Measurements from ENCODE around the gene PRR18. TPM values are rescaled to one million over a fixed set of nuclear protein-coding genes. Genes with fewer than 3 reads are reported as not detected.

The PRR18 gene
- total RNA-seq, 1 experiment from 2014 or later: 0.23 TPM

DNA sequence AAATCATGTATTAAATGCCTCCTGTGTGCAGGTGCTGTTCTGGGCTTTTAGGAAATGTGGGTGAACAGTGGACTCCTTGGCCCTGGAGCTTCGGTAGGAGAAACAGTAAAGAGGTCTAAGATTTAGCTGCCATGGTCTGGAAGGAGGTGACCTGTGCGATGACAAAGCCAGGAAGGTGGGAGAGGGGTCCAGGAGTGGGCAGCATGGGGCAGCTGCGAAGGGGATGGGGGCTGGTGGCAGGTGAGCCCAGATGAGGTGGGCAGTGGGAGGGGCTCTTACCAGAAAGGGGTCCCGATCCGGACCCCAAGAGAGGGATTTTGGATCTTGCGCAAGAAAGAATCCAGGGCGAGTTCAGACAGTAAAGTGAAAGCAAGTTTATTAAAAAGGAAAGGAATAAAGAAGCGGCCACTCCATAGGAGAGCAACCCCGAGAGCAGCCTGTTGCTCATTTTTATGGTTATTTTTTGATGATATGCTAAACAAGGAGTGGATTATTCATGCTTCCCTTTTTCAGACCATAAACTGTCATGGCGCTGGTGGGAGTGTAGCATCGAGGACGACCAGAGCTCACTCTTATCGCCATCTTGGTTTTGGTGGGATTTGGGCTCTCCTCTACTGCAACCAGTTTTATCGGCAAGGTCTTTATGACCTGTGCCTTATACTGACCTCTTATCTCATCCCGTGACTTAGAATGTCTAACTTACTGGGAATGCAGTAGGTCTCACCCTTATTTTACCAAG lies 38.7 kb downstream of the PRR18 start:
- in situ Hi-C loops (cut with HindIII; ENCODE audit: low pct_unique_long_range_greater_than_20kb, low sequenced_read_pairs) (no loop called here), intact Hi-C loops (cut with micrococcal nuclease; ENCODE audit: unreplicated experiment) (no loop called here)
- Histone ChIP-seq H3K4me3 (ENCODE audit: low read depth in 2 of 2, low read length in 2 of 2) (no peak overlapping the region), H3K27me3 (ENCODE audit: control insufficient read depth, insufficient read depth, low read length) (0 out of 2 replicates have a peak, but pooled peaks cover 2% of the 10 kb centered on the region), H3K27ac (ENCODE audit: low read length) (no peak overlapping the region), H3K36me3 (ENCODE audit: control insufficient read depth, insufficient read depth, low read length) (no peaks in the 10 kb centered on the region), H3K4me1 (ENCODE audit: control insufficient read depth, insufficient read depth, low read length) (no peaks in the 10 kb centered on the region), H3K9me3 (ENCODE audit: control insufficient read depth, insufficient read depth, low read depth, low read length) (no peaks in the 10 kb centered on the region)
- no peak; the same call in 1 of the 2 replicates for ATAC-seq
- no TSS peak for BruUV-seq (replicated peaks)
- no peak for TF ChIP-seq TCF7L2 (IDR thresholded peaks at IDR 0.05; ENCODE audit: low read depth, low read length)
- TF ChIP-seq, protein P1, sequence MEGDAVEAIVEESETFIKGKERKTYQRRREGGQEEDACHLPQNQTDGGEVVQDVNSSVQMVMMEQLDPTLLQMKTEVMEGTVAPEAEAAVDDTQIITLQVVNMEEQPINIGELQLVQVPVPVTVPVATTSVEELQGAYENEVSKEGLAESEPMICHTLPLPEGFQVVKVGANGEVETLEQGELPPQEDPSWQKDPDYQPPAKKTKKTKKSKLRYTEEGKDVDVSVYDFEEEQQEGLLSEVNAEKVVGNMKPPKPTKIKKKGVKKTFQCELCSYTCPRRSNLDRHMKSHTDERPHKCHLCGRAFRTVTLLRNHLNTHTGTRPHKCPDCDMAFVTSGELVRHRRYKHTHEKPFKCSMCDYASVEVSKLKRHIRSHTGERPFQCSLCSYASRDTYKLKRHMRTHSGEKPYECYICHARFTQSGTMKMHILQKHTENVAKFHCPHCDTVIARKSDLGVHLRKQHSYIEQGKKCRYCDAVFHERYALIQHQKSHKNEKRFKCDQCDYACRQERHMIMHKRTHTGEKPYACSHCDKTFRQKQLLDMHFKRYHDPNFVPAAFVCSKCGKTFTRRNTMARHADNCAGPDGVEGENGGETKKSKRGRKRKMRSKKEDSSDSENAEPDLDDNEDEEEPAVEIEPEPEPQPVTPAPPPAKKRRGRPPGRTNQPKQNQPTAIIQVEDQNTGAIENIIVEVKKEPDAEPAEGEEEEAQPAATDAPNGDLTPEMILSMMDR (IDR thresholded peaks at IDR 0.05): no peak
- TF ChIP-seq, protein P2, sequence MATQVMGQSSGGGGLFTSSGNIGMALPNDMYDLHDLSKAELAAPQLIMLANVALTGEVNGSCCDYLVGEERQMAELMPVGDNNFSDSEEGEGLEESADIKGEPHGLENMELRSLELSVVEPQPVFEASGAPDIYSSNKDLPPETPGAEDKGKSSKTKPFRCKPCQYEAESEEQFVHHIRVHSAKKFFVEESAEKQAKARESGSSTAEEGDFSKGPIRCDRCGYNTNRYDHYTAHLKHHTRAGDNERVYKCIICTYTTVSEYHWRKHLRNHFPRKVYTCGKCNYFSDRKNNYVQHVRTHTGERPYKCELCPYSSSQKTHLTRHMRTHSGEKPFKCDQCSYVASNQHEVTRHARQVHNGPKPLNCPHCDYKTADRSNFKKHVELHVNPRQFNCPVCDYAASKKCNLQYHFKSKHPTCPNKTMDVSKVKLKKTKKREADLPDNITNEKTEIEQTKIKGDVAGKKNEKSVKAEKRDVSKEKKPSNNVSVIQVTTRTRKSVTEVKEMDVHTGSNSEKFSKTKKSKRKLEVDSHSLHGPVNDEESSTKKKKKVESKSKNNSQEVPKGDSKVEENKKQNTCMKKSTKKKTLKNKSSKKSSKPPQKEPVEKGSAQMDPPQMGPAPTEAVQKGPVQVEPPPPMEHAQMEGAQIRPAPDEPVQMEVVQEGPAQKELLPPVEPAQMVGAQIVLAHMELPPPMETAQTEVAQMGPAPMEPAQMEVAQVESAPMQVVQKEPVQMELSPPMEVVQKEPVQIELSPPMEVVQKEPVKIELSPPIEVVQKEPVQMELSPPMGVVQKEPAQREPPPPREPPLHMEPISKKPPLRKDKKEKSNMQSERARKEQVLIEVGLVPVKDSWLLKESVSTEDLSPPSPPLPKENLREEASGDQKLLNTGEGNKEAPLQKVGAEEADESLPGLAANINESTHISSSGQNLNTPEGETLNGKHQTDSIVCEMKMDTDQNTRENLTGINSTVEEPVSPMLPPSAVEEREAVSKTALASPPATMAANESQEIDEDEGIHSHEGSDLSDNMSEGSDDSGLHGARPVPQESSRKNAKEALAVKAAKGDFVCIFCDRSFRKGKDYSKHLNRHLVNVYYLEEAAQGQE (IDR thresholded peaks at IDR 0.05; ENCODE audit: insufficient read depth in 1 of 2, low read depth in 2 of 2, low read length in 1 of 2): no peak
- TF ChIP-seq POLR2AphosphoS5 (IDR thresholded peaks at IDR 0.05; ENCODE audit: low read depth, low read length): no peak
- no peak for TF ChIP-seq SIN3A (IDR thresholded peaks at IDR 0.05; ENCODE audit: borderline replicate concordance, insufficient read depth, low read depth, low read length)
- no peak for DNase-seq (ENCODE audit: low read depth, low spot score)
- POLR2A ChIA-PET: no interaction called here
- CTCF ChIA-PET: no interaction called here

DNA sequence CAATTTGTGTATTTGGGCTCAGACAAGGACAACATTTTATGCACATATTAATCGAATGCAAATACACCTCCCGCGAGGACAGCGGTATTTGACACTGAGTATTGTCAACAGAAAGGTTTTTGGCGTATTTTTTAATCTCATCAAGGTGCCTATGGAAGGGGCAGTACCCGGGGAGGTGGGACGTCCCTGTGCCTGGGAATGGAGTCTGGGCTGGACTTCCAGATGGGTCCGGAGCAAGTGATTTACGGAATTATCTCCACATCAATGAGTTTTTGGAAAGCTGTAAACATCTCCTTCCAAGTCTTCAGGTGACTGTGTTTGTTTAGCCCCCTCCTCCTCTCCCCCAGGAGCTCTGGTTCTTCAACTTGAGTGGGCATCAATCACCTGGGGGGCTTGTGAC lies 39.8 kb downstream of the PRR18 start:
- ATAC-seq (no peak), DNase-seq (ENCODE audit: low read depth, low spot score) (no peak)
- TF ChIP-seq, protein P2 (IDR thresholded peaks at IDR 0.05; ENCODE audit: insufficient read depth in 1 of 2, low read depth in 2 of 2, low read length in 1 of 2): no peak
- TF ChIP-seq, protein P1 (IDR thresholded peaks at IDR 0.05): no peak
- TF ChIP-seq POLR2AphosphoS5 (IDR thresholded peaks at IDR 0.05; ENCODE audit: low read depth, low read length): no peak
- TF ChIP-seq TCF7L2 (IDR thresholded peaks at IDR 0.05; ENCODE audit: low read depth, low read length): no peak
- no peak for TF ChIP-seq SIN3A (IDR thresholded peaks at IDR 0.05; ENCODE audit: borderline replicate concordance, insufficient read depth, low read depth, low read length)
- no peak overlapping the region for H3K27ac ChIP-seq (ENCODE audit: low read length)
- ChIA-PET CTCF (no interaction called here), POLR2A (no interaction called here)
- H3K36me3 ChIP-seq (ENCODE audit: control insufficient read depth, insufficient read depth, low read length): no peaks in the 10 kb centered on the region
- intact Hi-C loops (cut with micrococcal nuclease; ENCODE audit: unreplicated experiment) (no loop called here), in situ Hi-C loops (cut with HindIII; ENCODE audit: low pct_unique_long_range_greater_than_20kb, low sequenced_read_pairs) (no loop called here)
- 0 out of 2 replicates have a peak, but pooled peaks cover 2% of the 10 kb centered on the region for H3K27me3 ChIP-seq (ENCODE audit: control insufficient read depth, insufficient read depth, low read length)
- H3K4me1 ChIP-seq (ENCODE audit: control insufficient read depth, insufficient read depth, low read length): no peaks in the 10 kb centered on the region
- H3K9me3 ChIP-seq (ENCODE audit: control insufficient read depth, insufficient read depth, low read depth, low read length): no peaks in the 10 kb centered on the region
- no TSS peak for BruUV-seq (replicated peaks)
- no peak overlapping the region for H3K4me3 ChIP-seq (ENCODE audit: low read depth in 2 of 2, low read length in 2 of 2)
